ENCODE results near the gene DZANK1. TPM values are rescaled to one million over a fixed set of nuclear protein-coding genes. Genes with fewer than 3 reads are reported as not detected.
A peak's percentile ranks its signal among the peaks of the same experiment; 100 is the strongest.
"Not testable (repeated sequence)": the region's sequence is repeated elsewhere in the genome, so short reads cannot be mapped to it uniquely, and the experiment has no call there.

DZANK1 gene
- polyA plus RNA-seq, 1 donor (not counting 4 experiments of a cell fraction or from before 2014, with no cell fraction given), result 3.0 TPM

GRCh38 chr20:18506744-18507143 is 39.9 kb upstream of the DZANK1 start:
- Histone ChIP-seq H3K9ac (ENCODE audit: control insufficient read depth, extremely low read depth, insufficient read depth, low read length) (peak overlapping the region; percentile 94), H3K9me1 (ENCODE audit: control insufficient read depth, extremely low read depth, insufficient read depth, low read length) (no peaks in the 10 kb centered on the region), H3K27ac (ENCODE audit: control insufficient read depth, insufficient read depth, low read length) (peak overlapping the region; percentile 97), H3K4me3 (ENCODE audit: control insufficient read depth in 2 of 3, extremely low read depth in 1 of 3, insufficient read depth in 2 of 3, low read depth in 1 of 3, low read length in 3 of 3) (peak overlapping the region; percentile 88 to 95 (median 91)), H4K20me1 (ENCODE audit: control insufficient read depth, extremely low read depth, insufficient read depth, low read length) (no peaks in the 10 kb centered on the region), H3K9me3 (ENCODE audit: control insufficient read depth, low read depth, low read length) (no peaks in the 10 kb centered on the region), H3K79me2 (ENCODE audit: control insufficient read depth, insufficient read depth, low read length) (peaks cover 31% of the 10 kb centered on the region), H3K27me3 (ENCODE audit: control insufficient read depth, extremely low read depth, insufficient read depth, low read length) (no peaks in the 10 kb centered on the region), H3K4me1 (ENCODE audit: control insufficient read depth, extremely low read depth, insufficient read depth, low read length) (peaks cover 15% of the 10 kb centered on the region), H3K4me2 (ENCODE audit: control insufficient read depth, extremely low read depth, insufficient read depth, low read depth, low read length) (peak overlapping the region; percentile 97), H3K36me3 (ENCODE audit: control insufficient read depth in 2 of 2, extremely low read depth in 1 of 2, insufficient read depth in 2 of 2, low read length in 2 of 2) (peaks cover 3 to 20% of the 10 kb centered on the region in 2 experiments), H2AFZ (ENCODE audit: control insufficient read depth, low read length) (peak overlapping the region; percentile 86)
- DNase-seq (ENCODE audit: low read depth, low spot score) (no peak), FAIRE-seq (peak; percentile 51)
- TF ChIP-seq EZH2 (IDR thresholded peaks at IDR 0.05; ENCODE audit: low read length), result no peak
- TF ChIP-seq CTCF (optimal IDR thresholded peaks at IDR 0.05 in 1 of 3, IDR thresholded peaks at IDR 0.05 in 1 of 3, conservative IDR thresholded peaks at IDR 0.05 in 1 of 3; ENCODE audit: extremely low read depth in 1 of 3, insufficient read depth in 2 of 3, low read length in 3 of 3), result no peak
- dilution Hi-C loops (cut with MboI; ENCODE audit: extremely low pct_ligation_motif_present, low sequenced_read_pairs), result no loop called here

GRCh38 chr20:18504479-18505060 is 37.7 kb upstream of the DZANK1 start:
- Histone ChIP-seq H3K27ac (ENCODE audit: control insufficient read depth, insufficient read depth, low read length) (no peak overlapping the region), H3K4me2 (ENCODE audit: control insufficient read depth, extremely low read depth, insufficient read depth, low read depth, low read length) (peak overlapping the region; percentile 86), H3K9me3 (ENCODE audit: control insufficient read depth, low read depth, low read length) (no peaks in the 10 kb centered on the region), H3K27me3 (ENCODE audit: control insufficient read depth, extremely low read depth, insufficient read depth, low read length) (no peaks in the 10 kb centered on the region), H3K79me2 (ENCODE audit: control insufficient read depth, insufficient read depth, low read length) (peaks cover 18% of the 10 kb centered on the region), H3K9ac (ENCODE audit: control insufficient read depth, extremely low read depth, insufficient read depth, low read length) (peak overlapping the region; percentile 30), H3K9me1 (ENCODE audit: control insufficient read depth, extremely low read depth, insufficient read depth, low read length) (no peaks in the 10 kb centered on the region), H3K4me3 (ENCODE audit: control insufficient read depth in 2 of 3, extremely low read depth in 1 of 3, insufficient read depth in 2 of 3, low read depth in 1 of 3, low read length in 3 of 3) (peak overlapping the region in 2 of 3 experiments; percentile 32 to 47), H3K4me1 (ENCODE audit: control insufficient read depth, extremely low read depth, insufficient read depth, low read length) (peaks cover 11% of the 10 kb centered on the region), H2AFZ (ENCODE audit: control insufficient read depth, low read length) (peak overlapping the region; percentile 80), H4K20me1 (ENCODE audit: control insufficient read depth, extremely low read depth, insufficient read depth, low read length) (no peaks in the 10 kb centered on the region), H3K36me3 (ENCODE audit: control insufficient read depth in 2 of 2, extremely low read depth in 1 of 2, insufficient read depth in 2 of 2, low read length in 2 of 2) (peaks cover 1 to 3% of the 10 kb centered on the region in 2 experiments)
- no peak for DNase-seq (ENCODE audit: low read depth, low spot score)
- no peak for TF ChIP-seq EZH2 (IDR thresholded peaks at IDR 0.05; ENCODE audit: low read length)
- TF ChIP-seq CTCF (optimal IDR thresholded peaks at IDR 0.05 in 1 of 3, IDR thresholded peaks at IDR 0.05 in 1 of 3, conservative IDR thresholded peaks at IDR 0.05 in 1 of 3; ENCODE audit: extremely low read depth in 1 of 3, insufficient read depth in 2 of 3, low read length in 3 of 3), result no peak
- dilution Hi-C loops (cut with MboI; ENCODE audit: extremely low pct_ligation_motif_present, low sequenced_read_pairs), result no loop called here
- no peak for FAIRE-seq

- DNase-seq (ENCODE audit: low read depth, low spot score); dilution Hi-C loops (cut with MboI; ENCODE audit: extremely low pct_ligation_motif_present, low sequenced_read_pairs); H3K4me1 ChIP-seq (ENCODE audit: control insufficient read depth, extremely low read depth, insufficient read depth, low read length); H3K4me2 ChIP-seq (ENCODE audit: control insufficient read depth, extremely low read depth, insufficient read depth, low read depth, low read length); H4K20me1 ChIP-seq (ENCODE audit: control insufficient read depth, extremely low read depth, insufficient read depth, low read length); H3K27me3 ChIP-seq (ENCODE audit: control insufficient read depth, extremely low read depth, insufficient read depth, low read length); H3K27ac ChIP-seq (ENCODE audit: control insufficient read depth, insufficient read depth, low read length); H3K79me2 ChIP-seq (ENCODE audit: control insufficient read depth, insufficient read depth, low read length); H3K4me3 ChIP-seq (ENCODE audit: control insufficient read depth in 2 of 3, extremely low read depth in 1 of 3, insufficient read depth in 2 of 3, low read depth in 1 of 3, low read length in 3 of 3); FAIRE-seq; H3K9me3 ChIP-seq (ENCODE audit: control insufficient read depth, low read depth, low read length); H3K9ac ChIP-seq (ENCODE audit: control insufficient read depth, extremely low read depth, insufficient read depth, low read length); H3K9me1 ChIP-seq (ENCODE audit: control insufficient read depth, extremely low read depth, insufficient read depth, low read length); H3K36me3 ChIP-seq (ENCODE audit: control insufficient read depth in 2 of 2, extremely low read depth in 1 of 2, insufficient read depth in 2 of 2, low read length in 2 of 2): not testable (repeated sequence)
- H2AFZ ChIP-seq (ENCODE audit: control insufficient read depth, low read length), result peak overlapping the region; percentile 44
These were observed 34.8 kb upstream of the DZANK1 start for GRCh38 chr20:18501672-18502071.

Data from keratinocyte (primary cell).